ENCODE results near the gene FOXC1. TPM values are rescaled to one million over a fixed set of nuclear protein-coding genes. Genes with fewer than 3 reads are reported as not detected.

Gene FOXC1
- total and polyA plus RNA-seq, 2 experiments from 2014 or later = 3.3 to 11.1 TPM

DNA sequence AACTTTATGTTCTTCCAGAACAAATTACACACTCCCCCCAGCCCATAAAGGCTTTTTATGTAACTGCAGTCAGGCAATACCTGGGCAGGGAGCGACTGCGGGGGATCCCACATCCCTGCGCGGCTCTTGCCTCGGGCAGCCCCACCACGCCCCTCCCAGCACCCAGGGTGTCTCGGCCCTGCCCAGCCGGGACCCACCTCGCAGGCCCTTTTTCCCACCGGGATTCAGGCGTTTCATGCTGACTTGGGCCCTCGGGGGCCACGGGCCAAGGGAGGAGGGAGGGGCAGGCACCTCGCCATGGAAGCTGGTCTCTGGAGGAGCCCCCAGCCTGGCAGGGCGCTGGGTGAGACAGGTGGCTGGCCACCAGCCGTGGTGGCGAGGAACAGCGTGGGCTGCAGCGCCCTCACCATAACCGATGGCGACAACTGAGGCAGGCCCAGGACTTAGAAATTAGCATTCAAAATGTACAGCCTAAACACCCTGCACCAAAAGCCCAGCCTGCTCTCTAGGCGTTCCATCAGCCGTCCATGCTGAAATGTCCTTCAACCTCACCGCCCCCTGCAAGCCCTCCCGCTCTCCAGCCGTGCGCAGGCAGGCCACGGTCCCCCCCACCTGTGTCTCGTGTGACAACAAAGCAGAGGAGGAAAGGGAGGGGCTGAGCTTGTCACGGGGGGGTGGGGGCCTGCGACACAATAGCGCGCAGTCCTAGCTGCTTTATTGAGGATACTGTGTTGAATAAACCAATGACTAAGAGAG, 15.1 kb upstream of the FOXC1 start:
- Histone ChIP-seq H3K27me3 (replicated peaks; ENCODE audit: insufficient read depth) (peaks cover 24% of the 10 kb centered on the region), H3K27ac (no peak overlapping the region), H2AFZ (no peak overlapping the region), H4K20me1 (ENCODE audit: insufficient read depth) (no peaks in the 10 kb centered on the region), H3K36me3 (ENCODE audit: low read depth) (no peaks in the 10 kb centered on the region), H3K4me1 (ENCODE audit: insufficient read depth) (peaks cover 3% of the 10 kb centered on the region; the same call in 1 of the 2 replicates), H3K4me3 (no peak overlapping the region), H3K9me2 (ENCODE audit: insufficient read depth) (no peaks in the 10 kb centered on the region), H3K79me2 (ENCODE audit: insufficient read depth) (no peaks in the 10 kb centered on the region), H3K9ac (no peak overlapping the region), H3F3A (ENCODE audit: insufficient read depth) (no peaks in the 10 kb centered on the region), H3K9me3 (ENCODE audit: low read depth) (no peaks in the 10 kb centered on the region), H3K4me2 (ENCODE audit: unreplicated experiment) (no peak overlapping the region)
- TF ChIP-seq EZH2 (IDR thresholded peaks at IDR 0.05; ENCODE audit: insufficient read depth, poor library complexity, severe bottlenecking) (no peak), EZH2phosphoT487 (IDR thresholded peaks at IDR 0.05; ENCODE audit: insufficient read depth, low read depth) (no peak)
- in situ Hi-C loops (cut with MboI) = loop anchor here (10.0 to 25.0 kb wide), 3 partner anchors 760 to 1043 kb away; no protein-coding TSS in a partner anchor
- DNase-seq = no peak
- 70 to 72% methylated on average over 28 to 33 of the region's 33 CpGs for WGBS, 2 experiments (ENCODE audit: low coverage in 1 of 2, low lambda C conversion rate in 2 of 2, missing lambda C conversion rate in 2 of 2)

- in situ Hi-C loops (cut with MboI) = loop anchor here (10.0 to 25.0 kb wide), 3 partner anchors 759 to 1042 kb away; no protein-coding TSS in a partner anchor
- H3K4me3 ChIP-seq = peak overlapping the region; percentile 75
Observed at GRCh38 chr6:1595271-1596087, 14.2 kb upstream of the FOXC1 start.

DNA sequence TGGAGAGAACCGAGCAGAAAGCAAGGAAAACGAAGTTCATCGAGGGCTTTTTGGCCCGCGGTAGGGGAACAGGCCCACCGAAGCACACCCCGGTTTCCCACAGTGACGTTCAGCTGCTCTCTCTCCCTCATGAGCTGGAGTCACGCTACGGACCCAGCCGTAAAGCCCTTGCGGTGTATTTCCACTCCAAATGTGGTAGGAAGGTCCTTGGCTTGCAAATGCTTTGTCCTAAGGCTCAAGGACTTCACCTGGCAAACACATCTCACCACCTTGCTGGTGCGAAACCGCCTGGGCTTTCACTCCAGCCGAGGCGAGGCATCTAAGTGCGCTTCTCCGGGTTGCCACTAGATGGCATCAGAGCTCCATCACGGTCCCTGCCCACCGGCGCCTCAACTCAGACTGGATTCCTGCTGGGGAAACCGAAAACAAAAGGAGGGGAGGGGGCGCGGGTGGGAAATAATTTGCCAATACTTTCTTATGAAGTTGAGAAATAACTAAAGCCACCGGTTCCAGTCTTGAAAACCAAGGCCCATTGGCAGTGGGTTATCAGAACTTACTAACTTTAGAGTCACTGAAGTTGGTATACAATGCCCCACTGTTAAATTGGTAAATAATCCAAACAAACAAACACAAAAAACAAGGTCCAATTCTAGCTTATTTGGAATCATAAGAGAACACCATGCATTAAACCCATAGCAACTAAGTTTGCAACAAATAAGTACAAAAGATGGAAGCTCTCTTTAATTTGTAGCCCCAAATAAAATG, 13.4 kb upstream of the FOXC1 start:
- peak overlapping the region; percentile 99 for H3K4me2 ChIP-seq (ENCODE audit: unreplicated experiment)
- peak overlapping the region; percentile 56; the same call in 1 of the 2 replicates for H3K9ac ChIP-seq
- H3K4me1 ChIP-seq (ENCODE audit: insufficient read depth) = peaks cover 3% of the 10 kb centered on the region; the same call in 1 of the 2 replicates
- H3K9me2 ChIP-seq (ENCODE audit: insufficient read depth) = no peaks in the 10 kb centered on the region
- DNase-seq = peak; percentile 62
- peak overlapping the region; percentile 75 for H3K4me3 ChIP-seq
- H3K27me3 ChIP-seq (replicated peaks; ENCODE audit: insufficient read depth) = peaks cover 17% of the 10 kb centered on the region
- H3K79me2 ChIP-seq (ENCODE audit: insufficient read depth) = no peaks in the 10 kb centered on the region
- H3K9me3 ChIP-seq (ENCODE audit: low read depth) = no peaks in the 10 kb centered on the region
- no peak overlapping the region for H3K27ac ChIP-seq
- TF ChIP-seq EZH2phosphoT487 (IDR thresholded peaks at IDR 0.05; ENCODE audit: insufficient read depth, low read depth) (no peak), EZH2 (IDR thresholded peaks at IDR 0.05; ENCODE audit: insufficient read depth, poor library complexity, severe bottlenecking) (no peak)
- in situ Hi-C loops (cut with MboI) = loop anchor here (10.0 to 25.0 kb wide), 3 partner anchors 759 to 1041 kb away; no protein-coding TSS in a partner anchor
- H2AFZ ChIP-seq = peak overlapping the region; percentile 89
- H3K36me3 ChIP-seq (ENCODE audit: low read depth) = no peaks in the 10 kb centered on the region
- 2% methylated on average over 25 of the region's 25 CpGs for WGBS, 2 experiments (ENCODE audit: low coverage in 1 of 2, low lambda C conversion rate in 2 of 2, missing lambda C conversion rate in 2 of 2)
- H3F3A ChIP-seq (ENCODE audit: insufficient read depth) = no peaks in the 10 kb centered on the region
- H4K20me1 ChIP-seq (ENCODE audit: insufficient read depth) = no peaks in the 10 kb centered on the region

More at GRCh38 chr6:1595271-1596087, 14.2 kb upstream of the FOXC1 start:
- DNase-seq = no peak
- peak overlapping the region; percentile 89 for H2AFZ ChIP-seq
- H3K9me2 ChIP-seq (ENCODE audit: insufficient read depth) = no peaks in the 10 kb centered on the region
- no peak for TF ChIP-seq EZH2phosphoT487 (IDR thresholded peaks at IDR 0.05; ENCODE audit: insufficient read depth, low read depth)
- no peak for TF ChIP-seq EZH2 (IDR thresholded peaks at IDR 0.05; ENCODE audit: insufficient read depth, poor library complexity, severe bottlenecking)
- H3K4me2 ChIP-seq (ENCODE audit: unreplicated experiment) = peak overlapping the region; percentile 99
- peak overlapping the region; percentile 56; the same call in 1 of the 2 replicates for H3K9ac ChIP-seq
- 60 to 68% methylated on average over 25 to 28 of the region's 28 CpGs for WGBS, 2 experiments (ENCODE audit: low coverage in 1 of 2, low lambda C conversion rate in 2 of 2, missing lambda C conversion rate in 2 of 2)
- no peaks in the 10 kb centered on the region for H3F3A ChIP-seq (ENCODE audit: insufficient read depth)
- H3K27me3 ChIP-seq (replicated peaks; ENCODE audit: insufficient read depth) = peaks cover 17% of the 10 kb centered on the region; the same call in 1 of the 2 replicates
- H3K79me2 ChIP-seq (ENCODE audit: insufficient read depth) = no peaks in the 10 kb centered on the region
- H4K20me1 ChIP-seq (ENCODE audit: insufficient read depth) = no peaks in the 10 kb centered on the region
- H3K4me1 ChIP-seq (ENCODE audit: insufficient read depth) = peaks cover 3% of the 10 kb centered on the region; the same call in 1 of the 2 replicates
- no peaks in the 10 kb centered on the region for H3K36me3 ChIP-seq (ENCODE audit: low read depth)
- no peak overlapping the region for H3K27ac ChIP-seq
- no peaks in the 10 kb centered on the region for H3K9me3 ChIP-seq (ENCODE audit: low read depth)
